Upper lobe of left lung (tissue), 6 donors: ENCODE data around the gene TNNT3. TPM values are rescaled to one million over a fixed set of nuclear protein-coding genes. Genes with fewer than 3 reads are reported as not detected.

Source experiments
- ATAC-seq, 2 donors: fragments of 200-7000 bp; cut with Tn5 transposase; one replicate each; pipeline ENCODE4 v1.9.1; 2022; ENCODE audit warnings: mild to moderate bottlenecking in 2 of 2, moderate library complexity in 2 of 2; ENCODE audit not compliant: low FRiP score in 2 of 2
- DNase-seq, 2 donors: peaks; one replicate each; pipeline ENCODE4 v3.0.0-alpha.2; 2019 to 2020
- H3K27ac ChIP-seq, 4 donors: fragments of 200-600 bp; sonication (generic); one replicate each; pipeline ENCODE4 v1.5.1; 2016 to 2019
- H3K27me3 ChIP-seq, 4 donors: fragments of 200-600 bp; sonication (generic); one replicate each; pipeline ENCODE4 v1.5.1; 2017 to 2019
- H3K36me3 ChIP-seq, 4 donors: fragments of 200-600 bp; sonication (generic); one replicate each; pipeline ENCODE4 v1.5.1; 2016 to 2019
- H3K4me1 ChIP-seq, 4 donors: fragments of 200-600 bp; sonication (generic); one replicate each; pipeline ENCODE4 v1.5.1; 2018 to 2019
- H3K4me3 ChIP-seq, 4 donors: fragments of 200-600 bp; sonication (generic); one replicate each; pipeline ENCODE4 v1.5.1; 2017 to 2019; ENCODE audit warnings: mild to moderate bottlenecking in 2 of 4, moderate library complexity in 1 of 4
- H3K9me3 ChIP-seq, 4 donors: fragments of 200-600 bp; sonication (generic); one replicate each; pipeline ENCODE4 v1.5.1; 2018 to 2019
- CTCF ChIP-seq, 6 experiments: fragments of 450-650 bp in 4 of 6; fragments of 200-600 bp in 2 of 6; sonication (generic) in 2 of 6; IDR thresholded peaks; one replicate each; pipeline ENCODE4 v1.5.1; 2016 to 2019; ENCODE audit warnings: antibody characterized with exemption in 6 of 6
- EP300 ChIP-seq, 4 donors: sonication (generic); formaldehyde crosslinking; IDR thresholded peaks; one replicate each; pipeline ENCODE4 v1.5.1; 2017; ENCODE audit warnings: antibody characterized with exemption in 4 of 4, control low read depth in 2 of 4
- POLR2A ChIP-seq, 4 donors: fragments of 450-650 bp; IDR thresholded peaks; one replicate each; pipeline ENCODE4 v1.5.1; 2016 to 2017; ENCODE audit warnings: antibody characterized with exemption in 4 of 4, mild to moderate bottlenecking in 2 of 4
- POLR2AphosphoS5 ChIP-seq, 2 donors: sonication (generic); formaldehyde crosslinking; IDR thresholded peaks; one replicate each; pipeline ENCODE4 v1.5.1; 2017; ENCODE audit warnings: antibody characterized with exemption in 2 of 2
- WGBS, 2 donors: methylation state at CpG; one replicate each; pipeline ENCODE4 v1.1.5; 2017 to 2018; 5-methylcytosine and 5-hydroxymethylcytosine counted together
- total RNA-seq, 6 donors: library from RNA; depleted of rRNA in 4 of 6; stranded (reverse); fragments of >200 nt in 4 of 6; gene quantifications; one replicate each; pipeline versions ENCODE4 v1.1.0 to v1.2.1, GENCODE V29; 2016 to 2021
- donor health status: DM: no; HTN: no; CAD: no; lungs with moderate emphysema.
- donor health status: DM: no; HTN: yes; CAD: no; lungs with severe emphysema.

Gene TNNT3
- total RNA-seq, 6 donors from 2014 or later: 1.1 to 13.1 (median 2.4) TPM; not detected in 1

- Histone ChIP-seq H3K27ac (no peak overlapping the region), H3K36me3 (no peaks in the 10 kb centered on the region), H3K27me3 (no peaks in the 10 kb centered on the region), H3K4me3 (no peak overlapping the region), H3K4me1 (no peaks in the 10 kb centered on the region), H3K9me3 (no peaks in the 10 kb centered on the region)
- WGBS, 2 donors: 85 to 93% methylated on average over 10 to 18 of the region's 20 CpGs
- TF ChIP-seq POLR2A (IDR thresholded peaks at IDR 0.05) (no peak), EP300 (IDR thresholded peaks at IDR 0.05) (no peak), CTCF (IDR thresholded peaks at IDR 0.05) (no peak), POLR2AphosphoS5 (IDR thresholded peaks at IDR 0.05) (no peak)
- DNase-seq (peak in 1 of 2 donors; percentile 80), ATAC-seq (peak; percentile 4 to 19)
Measured at GRCh38 chr11:1927848-1928469, 8.5 kb downstream of the TNNT3 start.

GRCh38 chr11:1928470-1928890, 9.0 kb downstream of the TNNT3 start:
- H3K27me3 ChIP-seq: no peaks in the 10 kb centered on the region
- H3K9me3 ChIP-seq: no peaks in the 10 kb centered on the region
- H3K4me1 ChIP-seq: no peaks in the 10 kb centered on the region
- WGBS, 2 donors: 80 to 96% methylated on average over 1 to 13 of the region's 13 CpGs
- H3K27ac ChIP-seq: no peak overlapping the region
- H3K4me3 ChIP-seq: no peak overlapping the region
- ATAC-seq (peak in 1 of 2 donors; percentile 58), DNase-seq (peak in 1 of 2 donors; percentile 69)
- no peaks in the 10 kb centered on the region for H3K36me3 ChIP-seq
- no peak for TF ChIP-seq CTCF (IDR thresholded peaks at IDR 0.05)
- no peak for TF ChIP-seq EP300 (IDR thresholded peaks at IDR 0.05)
- no peak for TF ChIP-seq POLR2A (IDR thresholded peaks at IDR 0.05)
- TF ChIP-seq POLR2AphosphoS5 (IDR thresholded peaks at IDR 0.05): no peak

- 91 to 93% methylated on average over 22 to 35 of the region's 35 CpGs for WGBS, 2 donors
- H3K27ac ChIP-seq: no peak overlapping the region
Measured at GRCh38 chr11:1928891-1929541, 9.5 kb downstream of the TNNT3 start.

GRCh38 chr11:1929621-1930461, 10.3 kb downstream of the TNNT3 start:
- Histone ChIP-seq H3K27me3 (no peaks in the 10 kb centered on the region), H3K4me3 (no peak overlapping the region), H3K27ac (no peak overlapping the region), H3K9me3 (no peaks in the 10 kb centered on the region), H3K4me1 (no peaks in the 10 kb centered on the region), H3K36me3 (no peaks in the 10 kb centered on the region)
- DNase-seq: peak in 1 of 2 donors; percentile 61
- 81 to 86% methylated on average over 25 of the region's 25 CpGs for WGBS, 2 donors
- ATAC-seq: no peak
- TF ChIP-seq CTCF (IDR thresholded peaks at IDR 0.05) (no peak), EP300 (IDR thresholded peaks at IDR 0.05) (no peak), POLR2A (IDR thresholded peaks at IDR 0.05) (no peak), POLR2AphosphoS5 (IDR thresholded peaks at IDR 0.05) (no peak)

More at GRCh38 chr11:1928891-1929541, 9.5 kb downstream of the TNNT3 start:
- no peak for TF ChIP-seq POLR2AphosphoS5 (IDR thresholded peaks at IDR 0.05)
- TF ChIP-seq CTCF (IDR thresholded peaks at IDR 0.05): no peak
- TF ChIP-seq EP300 (IDR thresholded peaks at IDR 0.05): no peak
- no peak for TF ChIP-seq POLR2A (IDR thresholded peaks at IDR 0.05)
- Histone ChIP-seq H3K36me3 (no peaks in the 10 kb centered on the region), H3K27me3 (no peaks in the 10 kb centered on the region), H3K4me1 (no peaks in the 10 kb centered on the region), H3K4me3 (no peak overlapping the region), H3K9me3 (no peaks in the 10 kb centered on the region)
- DNase-seq (peak in 1 of 2 donors; percentile 78), ATAC-seq (no peak)
